ENCODE results near the gene GGPS1.

Gene GGPS1

GRCh38 chr1:235391874-235392273 is 63.5 kb downstream of the GGPS1 start:
- DNase-seq (ENCODE audit: insufficient read length), result no peak
- no peak for FAIRE-seq
- TF ChIP-seq POLR2A (IDR thresholded peaks at IDR 0.05; ENCODE audit: low read depth, low read length) (no peak), POLR2AphosphoS5 (IDR thresholded peaks at IDR 0.05; ENCODE audit: low read depth, low read length) (no peak), TAF1 (IDR thresholded peaks at IDR 0.05; ENCODE audit: borderline replicate concordance, low read depth, low read length) (no peak)
